OCI-LY7 (cell line): Measurements from ENCODE around the gene PCBP3. TPM values are rescaled to one million over a fixed set of nuclear protein-coding genes. Genes with fewer than 3 reads are reported as not detected.

Experiments
- BruUV-seq: library from RNA; stranded (reverse); fragments of 400-500 nt; replicated peaks from 2 replicates; lab custom pipeline; 2021; lab: Mats Ljungman, UMichigan
- CTCF ChIA-PET: fragments of 300-600 bp; sonication (Branson Sonifier 250); formaldehyde crosslinking; loops from one replicate; lab custom pipeline; 2022; ENCODE audit warnings: antibody characterized with exemption; ENCODE audit not compliant: unreplicated experiment; lab: Charles Lee
- POLR2A ChIA-PET: fragments of 300-600 bp; sonication (Branson Sonifier 250); formaldehyde crosslinking; loops from one replicate; lab custom pipeline; 2022; ENCODE audit warnings: antibody characterized with exemption; lab: Charles Lee
- DNase-seq: peaks from one replicate; pipeline ENCODE4 v3.0.0-alpha.2; 2015; ENCODE audit warnings: low spot score
- H2AFZ ChIP-seq: fragments of 200-600 bp; sonication (generic), shearing (Covaris generic); 2 replicates; pipeline ENCODE4 v1.6.1; 2014; ENCODE audit warnings: mild to moderate bottlenecking, antibody characterized with exemption, low read length, moderate library complexity
- H3K27ac ChIP-seq: fragments of 200-600 bp; sonication (generic); 2 replicates; pipeline ENCODE4 v1.5.1; 2014; ENCODE audit warnings: mixed run types, low read depth, mild to moderate bottlenecking, moderate library complexity, low read length, inconsistent platforms; ENCODE audit not compliant: poor library complexity, severe bottlenecking
- H3K36me3 ChIP-seq: fragments of 200-600 bp; sonication (generic); 2 replicates; pipeline ENCODE4 v1.6.1; 2014; ENCODE audit warnings: mild to moderate bottlenecking, antibody characterized with exemption, low read length, moderate library complexity, mixed read lengths; ENCODE audit not compliant: insufficient read depth
- H3K4me1 ChIP-seq: fragments of 200-600 bp; sonication (generic); 2 replicates; pipeline ENCODE4 v1.5.1; 2014; ENCODE audit warnings: mild to moderate bottlenecking, low read length; ENCODE audit not compliant: insufficient read depth, poor library complexity, severe bottlenecking
- H3K4me2 ChIP-seq: fragments of 200-600 bp; sonication (generic); 2 replicates; pipeline ENCODE4 v1.6.1; 2014; ENCODE audit warnings: mild to moderate bottlenecking, low read length
- H3K4me3 ChIP-seq: fragments of 200-600 bp; sonication (generic); 2 replicates; pipeline ENCODE4 v1.5.1; 2014; ENCODE audit warnings: mild to moderate bottlenecking, low read depth, low read length; ENCODE audit not compliant: poor library complexity, severe bottlenecking
- H3K79me2 ChIP-seq: fragments of 200-600 bp; sonication (generic); 2 replicates; pipeline ENCODE4 v1.6.1; 2016; ENCODE audit warnings: low read depth, mild to moderate bottlenecking, low read length, moderate library complexity, mixed read lengths; ENCODE audit not compliant: insufficient read depth
- H3K9me2 ChIP-seq: fragments of 200-600 bp; sonication (generic); 2 replicates; pipeline ENCODE4 v1.6.1; 2016; ENCODE audit warnings: mild to moderate bottlenecking, low read length, mixed read lengths; ENCODE audit not compliant: insufficient read depth
- H3K9me3 ChIP-seq: fragments of 200-600 bp; sonication (generic); 2 replicates; pipeline ENCODE4 v1.6.1; 2014; ENCODE audit warnings: mild to moderate bottlenecking, mixed run types, low read length, mixed read lengths
- H4K20me1 ChIP-seq: fragments of 200-600 bp; sonication (generic); 2 replicates; pipeline ENCODE4 v1.6.1; 2014; ENCODE audit warnings: mild to moderate bottlenecking, antibody characterized with exemption, low read length, moderate library complexity, mixed read lengths; ENCODE audit not compliant: insufficient read depth
- EZH2phosphoT487 ChIP-seq: fragments of 200-600 bp; sonication (generic); IDR thresholded peaks from 2 replicates; pipeline ENCODE4 v1.6.1; 2018; ENCODE audit warnings: low read depth, borderline replicate concordance, mild to moderate bottlenecking, mixed run types, antibody characterized with exemption, low read length, moderate library complexity, mixed read lengths
- intact Hi-C: fragments of 100-400 bp; cut with micrococcal nuclease; formaldehyde crosslinking; loops from one replicate; pipeline ENCODE4 v1.10.0; 2022; ENCODE audit not compliant: unreplicated experiment
- total RNA-seq, 2 experiments: library from RNA; depleted of rRNA in 1 of 2; stranded (reverse); fragments of >200 nt in 1 of 2; shearing (Covaris generic) in 1 of 2; gene quantifications; 2 replicates each; pipeline ENCODE4 v1.2.3, GENCODE V29; 2014 to 2022
- TF ChIP-seq, protein P1 (sequence below): fragments of 200-600 bp; sonication (generic); conservative IDR thresholded peaks from 2 replicates; pipeline ENCODE4 v1.5.1; 2014; ENCODE audit warnings: mild to moderate bottlenecking, antibody characterized with exemption, low read length, moderate library complexity, mixed read lengths

Gene PCBP3
- total RNA-seq, 2 experiments from 2014 or later: 0.61 TPM; not detected in 1

DNA sequence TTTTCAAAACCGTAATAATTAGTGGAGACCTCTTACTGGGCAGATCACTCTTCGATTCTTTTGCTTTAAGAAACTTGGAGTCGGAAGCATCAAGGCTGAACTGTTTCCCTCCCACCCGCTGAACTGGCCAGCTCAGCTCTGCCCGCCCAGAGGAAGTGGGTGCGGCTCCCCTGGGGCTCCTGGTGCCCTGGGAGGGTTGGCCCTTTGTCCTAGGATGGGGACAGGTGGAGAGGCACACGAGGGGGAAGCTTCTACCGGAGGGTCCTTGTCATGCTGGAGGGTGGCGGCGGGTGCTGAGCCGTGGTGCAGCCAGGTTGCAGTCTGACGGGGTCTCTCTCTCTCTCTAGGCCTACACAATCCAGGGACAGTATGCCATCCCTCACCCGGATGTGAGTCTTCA lies 273.7 kb downstream of the PCBP3 start:
- POLR2A ChIA-PET: no interaction called here
- Histone ChIP-seq H4K20me1 (no peaks in the 10 kb centered on the region), H3K9me3 (no peaks in the 10 kb centered on the region), H3K4me1 (no peaks in the 10 kb centered on the region), H3K79me2 (no peaks in the 10 kb centered on the region), H2AFZ (no peak overlapping the region), H3K4me3 (no peak overlapping the region), H3K27ac (no peak overlapping the region), H3K4me2 (no peak overlapping the region), H3K9me2 (no peaks in the 10 kb centered on the region), H3K36me3 (no peaks in the 10 kb centered on the region)
- intact Hi-C loops: no loop called here
- CTCF ChIA-PET: no interaction called here
- no peak for DNase-seq
- no TSS peak for BruUV-seq
- no peak for TF ChIP-seq EZH2phosphoT487
- TF ChIP-seq, protein P1, sequence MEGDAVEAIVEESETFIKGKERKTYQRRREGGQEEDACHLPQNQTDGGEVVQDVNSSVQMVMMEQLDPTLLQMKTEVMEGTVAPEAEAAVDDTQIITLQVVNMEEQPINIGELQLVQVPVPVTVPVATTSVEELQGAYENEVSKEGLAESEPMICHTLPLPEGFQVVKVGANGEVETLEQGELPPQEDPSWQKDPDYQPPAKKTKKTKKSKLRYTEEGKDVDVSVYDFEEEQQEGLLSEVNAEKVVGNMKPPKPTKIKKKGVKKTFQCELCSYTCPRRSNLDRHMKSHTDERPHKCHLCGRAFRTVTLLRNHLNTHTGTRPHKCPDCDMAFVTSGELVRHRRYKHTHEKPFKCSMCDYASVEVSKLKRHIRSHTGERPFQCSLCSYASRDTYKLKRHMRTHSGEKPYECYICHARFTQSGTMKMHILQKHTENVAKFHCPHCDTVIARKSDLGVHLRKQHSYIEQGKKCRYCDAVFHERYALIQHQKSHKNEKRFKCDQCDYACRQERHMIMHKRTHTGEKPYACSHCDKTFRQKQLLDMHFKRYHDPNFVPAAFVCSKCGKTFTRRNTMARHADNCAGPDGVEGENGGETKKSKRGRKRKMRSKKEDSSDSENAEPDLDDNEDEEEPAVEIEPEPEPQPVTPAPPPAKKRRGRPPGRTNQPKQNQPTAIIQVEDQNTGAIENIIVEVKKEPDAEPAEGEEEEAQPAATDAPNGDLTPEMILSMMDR: no peak

DNA sequence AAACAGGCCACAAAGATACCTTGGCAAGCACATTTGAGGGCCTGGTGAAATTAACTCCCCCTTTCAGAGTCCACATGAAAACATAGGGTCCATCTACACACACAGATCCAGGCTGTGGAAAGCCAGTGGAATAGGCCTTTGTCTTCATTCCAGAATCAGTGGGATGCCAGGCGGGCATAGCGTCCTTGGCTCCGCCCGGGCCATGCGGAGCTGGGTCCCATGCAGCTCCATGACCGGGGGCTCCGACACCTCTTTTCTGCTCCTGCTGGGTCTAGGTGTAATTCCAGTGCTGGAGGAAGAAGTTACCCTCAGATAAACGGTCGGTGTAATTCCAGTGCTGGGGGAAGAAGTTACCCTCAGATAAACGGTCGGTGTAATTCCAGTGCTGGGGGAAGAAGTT lies 274.5 kb downstream of the PCBP3 start:
- Histone ChIP-seq H3K4me1 (no peaks in the 10 kb centered on the region), H3K79me2 (no peaks in the 10 kb centered on the region), H3K27ac (no peak overlapping the region), H3K9me2 (no peaks in the 10 kb centered on the region), H3K4me3 (no peak overlapping the region), H3K9me3 (0 out of 2 replicates have a peak, but pooled peaks cover 6% of the 10 kb centered on the region), H3K4me2 (no peak overlapping the region), H3K36me3 (no peaks in the 10 kb centered on the region), H4K20me1 (no peaks in the 10 kb centered on the region), H2AFZ (no peak overlapping the region)
- no peak for DNase-seq
- TF ChIP-seq, protein P1: no peak
- TF ChIP-seq EZH2phosphoT487: no peak
- POLR2A ChIA-PET: no interaction called here
- intact Hi-C loops: no loop called here
- no TSS peak for BruUV-seq
- CTCF ChIA-PET: no interaction called here

DNA sequence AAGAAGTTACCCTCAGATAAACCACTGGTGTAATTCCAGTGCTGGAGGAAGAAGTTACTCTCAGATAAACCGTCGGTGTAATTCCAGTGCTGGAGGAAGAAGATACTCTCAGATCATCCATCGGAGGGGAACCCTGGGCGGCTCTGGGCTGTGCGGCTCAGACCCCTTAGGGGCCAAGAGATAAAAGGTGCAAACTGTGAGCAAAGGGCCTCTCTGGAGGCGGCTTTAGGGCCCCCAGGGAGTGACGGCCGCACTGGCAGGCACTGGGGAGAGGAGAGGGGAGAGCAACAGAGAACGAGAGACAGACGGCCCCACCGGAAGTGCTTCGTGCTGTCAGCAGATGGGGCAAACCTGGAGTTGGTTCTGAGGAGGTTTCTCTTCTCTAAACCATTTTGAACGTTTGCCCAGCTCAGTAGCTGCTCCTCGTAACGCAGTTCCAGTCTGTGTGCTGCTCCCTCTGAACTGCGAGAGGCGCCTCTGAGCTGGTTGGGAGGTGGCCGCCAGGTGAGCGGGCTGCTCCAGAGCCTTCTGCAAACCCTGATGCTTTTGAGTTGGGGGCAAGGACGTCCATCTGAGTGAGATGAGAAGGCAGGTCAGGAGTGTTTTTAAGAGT lies 275.4 kb downstream of the PCBP3 start:
- H3K27ac ChIP-seq: no peak overlapping the region
- H3K36me3 ChIP-seq: no peaks in the 10 kb centered on the region
- H3K4me1 ChIP-seq: no peaks in the 10 kb centered on the region
- DNase-seq: no peak
- intact Hi-C loops: no loop called here
- no peaks in the 10 kb centered on the region for H3K79me2 ChIP-seq
- TF ChIP-seq, protein P1: no peak
- TF ChIP-seq EZH2phosphoT487: no peak
- POLR2A ChIA-PET: no interaction called here
- CTCF ChIA-PET: no interaction called here
- H2AFZ ChIP-seq: no peak overlapping the region
- H4K20me1 ChIP-seq: no peaks in the 10 kb centered on the region
- no peak overlapping the region for H3K4me3 ChIP-seq
- H3K4me2 ChIP-seq: no peak overlapping the region
- BruUV-seq: no TSS peak
- H3K9me3 ChIP-seq: peaks cover 13% of the 10 kb centered on the region; the same call in 1 of the 2 replicates
- no peaks in the 10 kb centered on the region for H3K9me2 ChIP-seq
